Caco-2 (cell line): ENCODE measurements around the gene ALDH3B2. TPM values are rescaled to one million over a fixed set of nuclear protein-coding genes. Genes with fewer than 3 reads are reported as not detected.

Source experiments
- BruUV-seq: library from RNA; stranded (reverse); fragments of 400-500 nt; replicated peaks from 2 replicates; lab custom pipeline; 2021; lab: Mats Ljungman, UMichigan
- CTCF ChIA-PET: fragments of 300-600 bp; sonication (Branson Sonifier 250); formaldehyde crosslinking; loops from one replicate; lab custom pipeline; 2022; ENCODE audit warnings: antibody characterized with exemption; lab: Charles Lee
- POLR2A ChIA-PET: fragments of 300-600 bp; sonication (Branson Sonifier 250); formaldehyde crosslinking; loops from one replicate; lab custom pipeline; 2022; ENCODE audit warnings: antibody characterized with exemption; lab: Charles Lee
- DNase-seq, 2 experiments: peaks; one replicate each; pipeline versions ENCODE4 v3.0.0 to v3.0.0-alpha.2; 2020 to 2022
- H3K27me3 ChIP-seq: replicated peaks from 2 replicates; pipeline ENCODE4 v1.6.0; 2011; ENCODE audit warnings: low read length; ENCODE audit not compliant: control insufficient read depth, insufficient read depth
- H3K36me3 ChIP-seq: 2 replicates; pipeline ENCODE4 v1.5.1; 2011; ENCODE audit warnings: low read length; ENCODE audit not compliant: control insufficient read depth, insufficient read depth
- H3K4me1 ChIP-seq: fragments of 250-450 bp; sonication (Bioruptor Pico); 2 replicates; pipeline ENCODE4 v1.5.1; 2020; ENCODE audit warnings: mild to moderate bottlenecking
- H3K4me3 ChIP-seq: 2 replicates; pipeline ENCODE4 v1.5.1; 2011; ENCODE audit warnings: low read depth, mild to moderate bottlenecking, control low read depth, low read length
- H3K9me3 ChIP-seq: fragments of 250-450 bp; sonication (Bioruptor Pico); 2 replicates; pipeline ENCODE4 v1.5.1; 2020; ENCODE audit warnings: mild to moderate bottlenecking, moderate library complexity
- H3K27ac Mint-ChIP-seq: one replicate; pipeline ENCODE4 v1.8.0; 2022; ENCODE audit warnings: mixed read lengths; ENCODE audit not compliant: unreplicated experiment
- H3K27me3 Mint-ChIP-seq: one replicate; pipeline ENCODE4 v1.8.0; 2022; ENCODE audit warnings: mixed read lengths; ENCODE audit not compliant: insufficient read depth, unreplicated experiment
- H3K36me3 Mint-ChIP-seq: one replicate; pipeline ENCODE4 v1.8.0; 2022; ENCODE audit warnings: mild to moderate bottlenecking, mixed read lengths; ENCODE audit not compliant: insufficient read depth, unreplicated experiment
- H3K4me1 Mint-ChIP-seq: one replicate; pipeline ENCODE4 v1.8.0; 2022; ENCODE audit warnings: low read depth, mixed read lengths; ENCODE audit not compliant: unreplicated experiment
- H3K4me3 Mint-ChIP-seq: one replicate; pipeline ENCODE4 v1.8.0; 2022; ENCODE audit warnings: mild to moderate bottlenecking, moderate library complexity, mixed read lengths; ENCODE audit not compliant: unreplicated experiment
- H3K9me3 Mint-ChIP-seq: one replicate; pipeline ENCODE4 v1.8.0; 2022; ENCODE audit warnings: mixed read lengths; ENCODE audit not compliant: unreplicated experiment
- CTCF ChIP-seq, 2 experiments: fragments of 200-600 bp in 1 of 2; IDR thresholded peaks; 1 replicate in 1 of 2; 2 replicates in 1 of 2; pipeline versions ENCODE4 v1.5.1 to v1.8.0; 2011 to 2022; ENCODE audit warnings: antibody characterized with exemption in 1 of 2, control low read depth in 1 of 2, inconsistent platforms in 1 of 2, low read depth in 1 of 2, low read length in 1 of 2, mild to moderate bottlenecking in 1 of 2, moderate library complexity in 1 of 2; ENCODE audit not compliant: insufficient read depth in 1 of 2, severe bottlenecking in 1 of 2, unreplicated experiment in 1 of 2
- intact Hi-C: fragments of 100-400 bp; cut with micrococcal nuclease; formaldehyde crosslinking; loops from one replicate; pipeline ENCODE4 v1.10.0; 2022; ENCODE audit not compliant: unreplicated experiment
- total RNA-seq: library from RNA; stranded (reverse); gene quantifications from 2 replicates; pipeline ENCODE4 v1.2.3, GENCODE V29; 2022

ALDH3B2 gene
- total RNA-seq, 1 experiment from 2014 or later: 0.54 TPM

DNA sequence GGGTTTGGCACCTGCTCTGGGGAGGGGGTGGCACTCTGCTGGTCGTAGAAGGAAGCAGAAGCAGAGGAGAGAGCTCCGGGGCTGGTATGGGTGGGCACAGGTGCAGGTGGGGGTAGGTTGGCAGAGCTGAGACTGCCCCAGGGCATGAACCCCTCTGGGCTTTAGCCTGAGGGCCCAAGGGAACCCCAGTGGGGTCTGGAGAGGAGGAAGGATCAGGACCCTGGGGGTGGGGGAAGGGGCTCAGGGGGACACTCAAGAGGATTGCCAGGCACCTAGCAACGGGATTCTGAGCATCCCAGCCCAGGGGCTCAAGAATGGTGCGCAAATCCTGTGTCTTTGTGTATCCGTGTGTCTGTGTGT lies 6.3 kb downstream of the ALDH3B2 start:
- H3K4me3 ChIP-seq: no peak overlapping the region
- H3K27me3 Mint-ChIP-seq: no peaks in the 10 kb centered on the region
- H3K36me3 Mint-ChIP-seq: peaks cover under 1% of the 10 kb centered on the region
- H3K4me1 Mint-ChIP-seq: no peaks in the 10 kb centered on the region
- intact Hi-C loops: no loop called here
- BruUV-seq: no TSS peak
- no peak for DNase-seq
- no peak overlapping the region for H3K4me3 Mint-ChIP-seq
- POLR2A ChIA-PET: no interaction called here
- TF ChIP-seq CTCF (IDR thresholded peaks at IDR 0.05; ENCODE audit: insufficient read depth in 1 of 2, low read depth in 1 of 2, low read length in 1 of 2, severe bottlenecking in 1 of 2, unreplicated experiment in 1 of 2): no peak
- no peaks in the 10 kb centered on the region for H3K36me3 ChIP-seq
- no peaks in the 10 kb centered on the region for H3K4me1 ChIP-seq
- H3K27ac Mint-ChIP-seq: no peak overlapping the region
- CTCF ChIA-PET: interaction anchor here (0.9 to 1.9 kb wide), 2 partner anchors 9 to 23 kb away, joined by 3 to 5 read pairs; no protein-coding TSS in a partner anchor
- no peaks in the 10 kb centered on the region for H3K27me3 ChIP-seq
- H3K9me3 ChIP-seq: no peaks in the 10 kb centered on the region
- no peaks in the 10 kb centered on the region for H3K9me3 Mint-ChIP-seq

GRCh38 chr11:67667490-67668191 lies 6.8 kb downstream of the ALDH3B2 start:
- H3K9me3 Mint-ChIP-seq: no peaks in the 10 kb centered on the region
- DNase-seq: peak in 1 of 2 experiments; percentile 38
- TF ChIP-seq CTCF (IDR thresholded peaks at IDR 0.05; ENCODE audit: insufficient read depth in 1 of 2, low read depth in 1 of 2, low read length in 1 of 2, severe bottlenecking in 1 of 2, unreplicated experiment in 1 of 2): no peak
- H3K36me3 ChIP-seq: no peaks in the 10 kb centered on the region
- H3K4me1 ChIP-seq: no peaks in the 10 kb centered on the region
- no peaks in the 10 kb centered on the region for H3K9me3 ChIP-seq
- BruUV-seq: no TSS peak
- no peak overlapping the region for H3K27ac Mint-ChIP-seq
- no peaks in the 10 kb centered on the region for H3K4me1 Mint-ChIP-seq
- no peaks in the 10 kb centered on the region for H3K27me3 ChIP-seq
- intact Hi-C loops: no loop called here
- POLR2A ChIA-PET: no interaction called here
- no peak overlapping the region for H3K4me3 ChIP-seq
- CTCF ChIA-PET: interaction anchor here (0.9 to 1.9 kb wide), 4 partner anchors 8 to 38 kb away, joined by 3 to 9 read pairs (median 4); partner anchors contain the start of genes NUDT8 and TBX10
- no peaks in the 10 kb centered on the region for H3K27me3 Mint-ChIP-seq
- H3K36me3 Mint-ChIP-seq: peaks cover 4% of the 10 kb centered on the region
- no peak overlapping the region for H3K4me3 Mint-ChIP-seq

GRCh38 chr11:67666676-67667489 lies 7.5 kb downstream of the ALDH3B2 start:
- TF ChIP-seq CTCF (IDR thresholded peaks at IDR 0.05; ENCODE audit: insufficient read depth in 1 of 2, low read depth in 1 of 2, low read length in 1 of 2, severe bottlenecking in 1 of 2, unreplicated experiment in 1 of 2): no peak
- BruUV-seq: no TSS peak
- peak in 1 of 2 experiments; percentile 26 for DNase-seq
- ChIA-PET CTCF (interaction anchor here (0.6 to 1.9 kb wide), 6 partner anchors 8 to 48 kb away, joined by 3 to 9 read pairs (median 4); partner anchors contain the start of genes NUDT8 and TBX10), POLR2A (no interaction called here)
- H3K27ac Mint-ChIP-seq: no peak overlapping the region
- no peaks in the 10 kb centered on the region for H3K36me3 ChIP-seq
- no peaks in the 10 kb centered on the region for H3K27me3 ChIP-seq
- H3K27me3 Mint-ChIP-seq: no peaks in the 10 kb centered on the region
- no peaks in the 10 kb centered on the region for H3K4me1 Mint-ChIP-seq
- H3K36me3 Mint-ChIP-seq: peaks cover 4% of the 10 kb centered on the region
- no peaks in the 10 kb centered on the region for H3K4me1 ChIP-seq
- no peak overlapping the region for H3K4me3 Mint-ChIP-seq
- intact Hi-C loops: no loop called here
- no peak overlapping the region for H3K4me3 ChIP-seq
- H3K9me3 Mint-ChIP-seq: no peaks in the 10 kb centered on the region
- no peaks in the 10 kb centered on the region for H3K9me3 ChIP-seq
